HCT116 (cell line): Measurements from ENCODE around the gene POLA1. TPM values are rescaled to one million over a fixed set of nuclear protein-coding genes. Genes with fewer than 3 reads are reported as not detected.

Experiments
- ATAC-seq: fragments of 200-7000 bp; cut with Tn5 transposase; 2 replicates; pipeline ENCODE4 v1.9.1; 2020; ENCODE audit warnings: mild to moderate bottlenecking, moderate library complexity
- BruUV-seq: library from RNA; stranded (reverse); fragments of 400-500 nt; replicated peaks from 2 replicates; lab custom pipeline; 2021; lab: Mats Ljungman, UMichigan
- CTCF ChIA-PET: fragments of 300-600 bp; sonication (Branson Sonifier 250); formaldehyde crosslinking; loops from one replicate; lab custom pipeline; 2021; ENCODE audit warnings: antibody characterized with exemption; lab: Charles Lee
- POLR2A ChIA-PET: fragments of 300-600, 350-600 bp; sonication (Branson Sonifier 250); formaldehyde crosslinking; loops from one replicate; lab custom pipeline; 2021; ENCODE audit warnings: antibody characterized with exemption; lab: Charles Lee
- RAD21 ChIA-PET, 2 experiments: fragments of 300-600 bp; sonication (Branson Sonifier 250); formaldehyde crosslinking; loops; one replicate each; lab custom pipeline; 2023; ENCODE audit warnings: low total read pairs in 2 of 2; ENCODE audit not compliant: uncharacterized antibody in 2 of 2, unreplicated experiment in 2 of 2, low non-redundant PET in 1 of 2; lab: Charles Lee
- DNase-seq: peaks from one replicate; pipeline ENCODE4 v3.0.0-alpha.2; 2010; ENCODE audit warnings: low read depth, low spot score
- H2AFZ ChIP-seq: fragments of 200-600 bp; shearing (Covaris generic), sonication (generic); 2 replicates; pipeline ENCODE4 v1.6.1; 2017; ENCODE audit warnings: low read depth, mixed run types, mixed read lengths, antibody characterized with exemption, low read length; ENCODE audit not compliant: poor library complexity, severe bottlenecking
- H3K27ac ChIP-seq: 2 replicates; pipeline ENCODE4 v1.5.1; 2012; ENCODE audit warnings: low read depth, low read length
- H3K27me3 ChIP-seq: fragments of 200-600 bp; sonication (generic); 2 replicates; pipeline ENCODE4 v1.6.1; 2016; ENCODE audit warnings: mixed run types, low read length, mixed read lengths; ENCODE audit not compliant: insufficient read depth
- H3K36me3 ChIP-seq, 2 experiments: fragments of 200-500 bp in 1 of 2; fragments of 200-600 bp in 1 of 2; sonication (Bioruptor generic) in 1 of 2; sonication (generic) in 1 of 2; 2 replicates each; pipeline versions ENCODE4 v1.5.1 to v1.6.1; 2014 to 2016; ENCODE audit warnings: low read length in 2 of 2, inconsistent platforms in 1 of 2, mixed read lengths in 1 of 2, mixed run types in 1 of 2; ENCODE audit not compliant: insufficient read depth in 2 of 2, control insufficient read depth in 1 of 2
- H3K4me1 ChIP-seq, 2 experiments: fragments of 200-600 bp in 1 of 2; sonication (generic) in 1 of 2; 2 replicates each; pipeline versions ENCODE4 v1.5.1 to v1.6.1; 2012 to 2017; ENCODE audit warnings: low read length in 2 of 2, inconsistent platforms in 1 of 2, mild to moderate bottlenecking in 1 of 2, mixed read lengths in 1 of 2, mixed run types in 1 of 2, moderate library complexity in 1 of 2; ENCODE audit not compliant: insufficient read depth in 2 of 2, control insufficient read depth in 1 of 2
- H3K4me2 ChIP-seq: fragments of 200-600 bp; sonication (generic); 2 replicates; pipeline ENCODE4 v1.6.1; 2017; ENCODE audit warnings: mixed run types, low read length, mixed read lengths
- H3K4me3 ChIP-seq, 2 experiments: fragments of 200-600 bp in 1 of 2; sonication (generic) in 1 of 2; replicated peaks in 1 of 2; 2 replicates each; pipeline ENCODE4 v1.5.1; 2011 to 2016; ENCODE audit warnings: low read length in 2 of 2, control low read depth in 1 of 2, low read depth in 1 of 2, mild to moderate bottlenecking in 1 of 2, mixed read lengths in 1 of 2, mixed run types in 1 of 2
- H3K79me2 ChIP-seq: fragments of 200-600 bp; sonication (generic); 2 replicates; pipeline ENCODE4 v1.6.1; 2017; ENCODE audit warnings: mild to moderate bottlenecking, mixed run types, low read length, moderate library complexity, mixed read lengths; ENCODE audit not compliant: insufficient read depth
- H3K9ac ChIP-seq: fragments of 200-600 bp; sonication (generic); 2 replicates; pipeline ENCODE4 v1.6.1; 2016; ENCODE audit warnings: low read length, mixed read lengths
- H3K9me2 ChIP-seq: fragments of 200-600 bp; sonication (generic), shearing (Covaris generic); 2 replicates; pipeline ENCODE4 v1.6.1; 2017; ENCODE audit warnings: mixed run types, mild to moderate bottlenecking, moderate library complexity; ENCODE audit not compliant: insufficient read depth
- H3K9me3 ChIP-seq, 2 experiments: fragments of 200-500 bp in 1 of 2; fragments of 200-600 bp in 1 of 2; sonication (Bioruptor generic) in 1 of 2; sonication (generic) in 1 of 2; 2 replicates each; pipeline ENCODE4 v1.6.1; 2014 to 2017; ENCODE audit warnings: low read length in 2 of 2, mixed read lengths in 2 of 2, inconsistent platforms in 1 of 2, low read depth in 1 of 2, mild to moderate bottlenecking in 1 of 2, mixed run types in 1 of 2, moderate library complexity in 1 of 2; ENCODE audit not compliant: control insufficient read depth in 1 of 2, insufficient read depth in 1 of 2
- H4K20me1 ChIP-seq: fragments of 200-600 bp; sonication (generic), shearing (Covaris generic); 2 replicates; pipeline ENCODE4 v1.6.1; 2017; ENCODE audit warnings: mixed run types, mild to moderate bottlenecking, moderate library complexity; ENCODE audit not compliant: insufficient read depth
- ELF1 ChIP-seq: IDR thresholded peaks from 2 replicates; pipeline ENCODE4 v1.6.1; 2012; ENCODE audit warnings: low read depth, borderline replicate concordance
- EZH2 ChIP-seq: fragments of 200-600 bp; sonication (generic); IDR thresholded peaks from 2 replicates; pipeline ENCODE4 v1.6.1; 2017; ENCODE audit warnings: antibody characterized with exemption, mixed run types
- EZH2phosphoT487 ChIP-seq: fragments of 200-600 bp; IDR thresholded peaks from 2 replicates; pipeline ENCODE4 v1.6.1; 2018; ENCODE audit warnings: antibody characterized with exemption, borderline replicate concordance
- POLR2A ChIP-seq: IDR thresholded peaks from 2 replicates; pipeline ENCODE4 v1.7.0; 2011; ENCODE audit warnings: borderline replicate concordance; ENCODE audit not compliant: insufficient read depth, insufficient read length; ENCODE audit errors: extremely low read depth
- POLR2AphosphoS5 ChIP-seq: IDR thresholded peaks from 2 replicates; pipeline ENCODE4 v1.6.1; 2011; ENCODE audit warnings: mild to moderate bottlenecking, low read depth, low read length, moderate library complexity
- RAD21 ChIP-seq: IDR thresholded peaks from 2 replicates; pipeline ENCODE4 v1.6.1; 2012; ENCODE audit warnings: low read depth, mild to moderate bottlenecking
- SIN3A ChIP-seq: IDR thresholded peaks from 2 replicates; pipeline ENCODE4 v1.6.1; 2012; ENCODE audit warnings: low read depth
- SP1 ChIP-seq: IDR thresholded peaks from 2 replicates; pipeline ENCODE4 v1.6.1; 2012; ENCODE audit warnings: low read depth
- YY1 ChIP-seq: IDR thresholded peaks from 2 replicates; pipeline ENCODE4 v1.6.1; 2011; ENCODE audit warnings: low read length, low read depth, moderate library complexity, mild to moderate bottlenecking; ENCODE audit not compliant: insufficient replicate concordance; ENCODE audit errors: extremely low read depth
- ZFX ChIP-seq: fragments of 450-650 bp; IDR thresholded peaks from 2 replicates; pipeline ENCODE4 v1.6.1; 2017
- ZNF274 ChIP-seq: fragments of 200-500 bp; sonication (Bioruptor generic); IDR thresholded peaks from 2 replicates; pipeline ENCODE4 v1.6.1; 2014; ENCODE audit warnings: mild to moderate bottlenecking, low read depth, low read length, inconsistent platforms
- intact Hi-C: fragments of 100-400 bp; cut with micrococcal nuclease; formaldehyde crosslinking; loops from 2 replicates; pipeline ENCODE4 v1.10.0; 2022
- total RNA-seq: library from RNA; stranded (reverse); gene quantifications from one replicate; pipeline ENCODE4 v1.2.1, GENCODE V29; 2021; ENCODE audit not compliant: unreplicated experiment
- TF ChIP-seq, protein P1 (sequence below): IDR thresholded peaks from 2 replicates; pipeline ENCODE4 v1.6.1; 2012
- TF ChIP-seq, protein P2 (sequence below), 3 experiments: fragments of 200-600 bp in 1 of 3; sonication (generic) in 1 of 3; IDR thresholded peaks in 2 of 3; conservative IDR thresholded peaks in 1 of 3; 2 replicates each; pipeline ENCODE4 v1.5.1; 2012 to 2017; ENCODE audit warnings: low read depth in 2 of 3, low read length in 2 of 3, antibody characterized with exemption in 1 of 3, borderline replicate concordance in 1 of 3, control low read depth in 1 of 3, mild to moderate bottlenecking in 1 of 3, mixed read lengths in 1 of 3, mixed run types in 1 of 3, moderate library complexity in 1 of 3; ENCODE audit not compliant: insufficient read depth in 1 of 3
- TF ChIP-seq, protein P3 (sequence below): IDR thresholded peaks from 2 replicates; pipeline ENCODE4 v1.6.1; 2011; ENCODE audit warnings: mild to moderate bottlenecking, low read length, moderate library complexity; ENCODE audit not compliant: insufficient replicate concordance; ENCODE audit errors: extremely low read depth

Gene POLA1
- total RNA-seq, 1 experiment from 2014 or later, result 27.0 TPM

DNA sequence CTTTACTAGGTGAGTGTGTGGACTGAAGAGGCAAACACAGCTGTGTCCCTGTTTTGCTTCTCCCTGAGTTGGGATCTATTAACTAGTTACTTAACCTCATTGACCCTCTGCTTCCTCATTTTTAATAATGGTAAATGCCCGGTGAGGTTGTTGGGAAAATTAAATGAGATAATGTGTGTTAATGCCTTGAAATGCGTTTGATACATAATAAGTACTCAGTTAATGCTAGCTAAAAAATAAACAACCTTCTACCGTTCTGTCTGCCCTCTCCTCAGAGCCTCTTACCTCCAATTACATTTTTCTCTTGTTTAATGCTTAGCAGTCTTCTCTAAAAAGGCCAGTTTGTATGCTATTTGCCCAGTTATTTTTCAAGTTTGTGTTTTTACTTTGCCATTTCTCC lies 70.3 kb downstream of the POLA1 start:
- no peak overlapping the region for H3K27ac ChIP-seq
- H3K4me3 ChIP-seq, result no peak overlapping the region
- peaks cover 0 to 5% of the 10 kb centered on the region in 2 experiments; a peak in 1 of 4 replicates for H3K36me3 ChIP-seq
- no peaks in the 10 kb centered on the region for H3K79me2 ChIP-seq
- H2AFZ ChIP-seq, result no peak overlapping the region
- H3K9ac ChIP-seq, result no peak overlapping the region
- H3K27me3 ChIP-seq, result no peaks in the 10 kb centered on the region
- ChIA-PET RAD21 (no interaction called here), CTCF (no interaction called here), POLR2A (no interaction called here)
- no peak for DNase-seq
- BruUV-seq, result no TSS peak
- no peaks in the 10 kb centered on the region for H4K20me1 ChIP-seq
- no peaks in the 10 kb centered on the region for H3K9me3 ChIP-seq
- H3K4me1 ChIP-seq, result no peaks in the 10 kb centered on the region
- H3K9me2 ChIP-seq, result no peaks in the 10 kb centered on the region
- no peak for ATAC-seq
- no peak overlapping the region for H3K4me2 ChIP-seq
- intact Hi-C loops, result no loop called here
- no peak for TF ChIP-seq POLR2A
- no peak for TF ChIP-seq EZH2phosphoT487
- no peak for TF ChIP-seq ZNF274
- TF ChIP-seq, protein P1, sequence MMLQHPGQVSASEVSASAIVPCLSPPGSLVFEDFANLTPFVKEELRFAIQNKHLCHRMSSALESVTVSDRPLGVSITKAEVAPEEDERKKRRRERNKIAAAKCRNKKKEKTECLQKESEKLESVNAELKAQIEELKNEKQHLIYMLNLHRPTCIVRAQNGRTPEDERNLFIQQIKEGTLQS, result no peak
- no peak for TF ChIP-seq RAD21
- TF ChIP-seq SP1, result no peak
- TF ChIP-seq POLR2AphosphoS5, result no peak

DNA sequence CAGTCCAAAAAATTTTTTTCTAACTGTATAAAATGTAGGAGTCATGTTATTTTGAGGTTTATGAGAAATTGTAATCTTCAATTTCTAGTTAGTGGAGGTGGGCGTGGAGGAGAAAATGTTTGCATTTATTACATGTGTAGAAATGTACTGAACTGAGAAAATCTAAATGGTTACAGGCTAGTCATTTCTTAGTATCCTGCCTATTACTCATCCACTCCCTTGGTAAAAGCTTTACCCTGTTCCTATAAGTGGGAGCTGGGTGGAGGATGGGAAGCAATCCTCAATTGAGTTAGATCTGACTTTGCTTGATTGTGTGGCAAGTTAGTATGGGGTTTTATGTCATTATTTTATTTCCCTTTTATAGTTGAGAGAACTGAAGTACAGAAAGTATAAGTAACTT lies 73.8 kb downstream of the POLA1 start:
- intact Hi-C loops, result loop anchor here (5.0 kb wide), 1 partner anchor 375 kb away; no protein-coding TSS in a partner anchor
- Histone ChIP-seq H3K4me1 (no peaks in the 10 kb centered on the region), H3K27ac (no peak overlapping the region), H3K9ac (no peak overlapping the region), H3K9me2 (no peaks in the 10 kb centered on the region), H3K36me3 (peaks cover 0 to 5% of the 10 kb centered on the region in 2 experiments; a peak in 1 of 4 replicates), H3K79me2 (no peaks in the 10 kb centered on the region), H3K4me2 (no peak overlapping the region), H3K27me3 (no peaks in the 10 kb centered on the region), H2AFZ (no peak overlapping the region)
- ATAC-seq (no peak), DNase-seq (no peak)
- no TSS peak for BruUV-seq
- RAD21 ChIA-PET, result no interaction called here
- CTCF ChIA-PET, result no interaction called here
- no peak for TF ChIP-seq ZNF274
- TF ChIP-seq POLR2AphosphoS5, result no peak
- no peak for TF ChIP-seq SIN3A
- no peak for TF ChIP-seq EZH2
- no peak for TF ChIP-seq ZFX
- TF ChIP-seq RAD21, result no peak
- TF ChIP-seq, protein P2, sequence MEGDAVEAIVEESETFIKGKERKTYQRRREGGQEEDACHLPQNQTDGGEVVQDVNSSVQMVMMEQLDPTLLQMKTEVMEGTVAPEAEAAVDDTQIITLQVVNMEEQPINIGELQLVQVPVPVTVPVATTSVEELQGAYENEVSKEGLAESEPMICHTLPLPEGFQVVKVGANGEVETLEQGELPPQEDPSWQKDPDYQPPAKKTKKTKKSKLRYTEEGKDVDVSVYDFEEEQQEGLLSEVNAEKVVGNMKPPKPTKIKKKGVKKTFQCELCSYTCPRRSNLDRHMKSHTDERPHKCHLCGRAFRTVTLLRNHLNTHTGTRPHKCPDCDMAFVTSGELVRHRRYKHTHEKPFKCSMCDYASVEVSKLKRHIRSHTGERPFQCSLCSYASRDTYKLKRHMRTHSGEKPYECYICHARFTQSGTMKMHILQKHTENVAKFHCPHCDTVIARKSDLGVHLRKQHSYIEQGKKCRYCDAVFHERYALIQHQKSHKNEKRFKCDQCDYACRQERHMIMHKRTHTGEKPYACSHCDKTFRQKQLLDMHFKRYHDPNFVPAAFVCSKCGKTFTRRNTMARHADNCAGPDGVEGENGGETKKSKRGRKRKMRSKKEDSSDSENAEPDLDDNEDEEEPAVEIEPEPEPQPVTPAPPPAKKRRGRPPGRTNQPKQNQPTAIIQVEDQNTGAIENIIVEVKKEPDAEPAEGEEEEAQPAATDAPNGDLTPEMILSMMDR (IDR thresholded peaks at IDR 0.05 in 2 of 3, conservative IDR thresholded peaks at IDR 0.05 in 1 of 3; ENCODE audit: borderline replicate concordance in 1 of 3, insufficient read depth in 1 of 3, low read depth in 2 of 3, low read length in 2 of 3), result no peak
- TF ChIP-seq, protein P1, result no peak
- no peak for TF ChIP-seq ELF1
- TF ChIP-seq SP1, result no peak
- no peak for TF ChIP-seq EZH2phosphoT487
- TF ChIP-seq, protein P3, sequence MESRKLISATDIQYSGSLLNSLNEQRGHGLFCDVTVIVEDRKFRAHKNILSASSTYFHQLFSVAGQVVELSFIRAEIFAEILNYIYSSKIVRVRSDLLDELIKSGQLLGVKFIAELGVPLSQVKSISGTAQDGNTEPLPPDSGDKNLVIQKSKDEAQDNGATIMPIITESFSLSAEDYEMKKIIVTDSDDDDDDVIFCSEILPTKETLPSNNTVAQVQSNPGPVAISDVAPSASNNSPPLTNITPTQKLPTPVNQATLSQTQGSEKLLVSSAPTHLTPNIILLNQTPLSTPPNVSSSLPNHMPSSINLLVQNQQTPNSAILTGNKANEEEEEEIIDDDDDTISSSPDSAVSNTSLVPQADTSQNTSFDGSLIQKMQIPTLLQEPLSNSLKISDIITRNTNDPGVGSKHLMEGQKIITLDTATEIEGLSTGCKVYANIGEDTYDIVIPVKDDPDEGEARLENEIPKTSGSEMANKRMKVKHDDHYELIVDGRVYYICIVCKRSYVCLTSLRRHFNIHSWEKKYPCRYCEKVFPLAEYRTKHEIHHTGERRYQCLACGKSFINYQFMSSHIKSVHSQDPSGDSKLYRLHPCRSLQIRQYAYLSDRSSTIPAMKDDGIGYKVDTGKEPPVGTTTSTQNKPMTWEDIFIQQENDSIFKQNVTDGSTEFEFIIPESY, result no peak
- no peak for TF ChIP-seq YY1
- TF ChIP-seq, all 23 proteins: peak for 0
- Histone ChIP-seq H3K4me3 (no peak overlapping the region), H4K20me1 (no peaks in the 10 kb centered on the region), H3K9me3 (no peaks in the 10 kb centered on the region)
- POLR2A ChIA-PET, result no interaction called here
